IPS-15b (cell line): ENCODE measurements around the gene HEPN1.
A peak's percentile ranks its signal among the peaks of the same experiment; 100 is the strongest.
"Not testable (repeated sequence)": the region's sequence is repeated elsewhere in the genome, so short reads cannot be mapped to it uniquely, and the experiment has no call there.

Experiments used
- H3K27me3 ChIP-seq: one replicate; pipeline ENCODE4 v1.6.1; 2013; ENCODE audit warnings: low read length; ENCODE audit not compliant: control insufficient read depth, insufficient read depth
- H3K36me3 ChIP-seq: one replicate; pipeline ENCODE4 v1.6.1; 2013; ENCODE audit warnings: low read length; ENCODE audit not compliant: control insufficient read depth, insufficient read depth
- H3K4me1 ChIP-seq: one replicate; pipeline ENCODE4 v1.6.1; 2013; ENCODE audit warnings: mild to moderate bottlenecking, low read length; ENCODE audit not compliant: control insufficient read depth, insufficient read depth
- H3K4me3 ChIP-seq: one replicate; pipeline ENCODE4 v1.5.1; 2013; ENCODE audit warnings: low read depth, low read length
- H3K9ac ChIP-seq: one replicate; pipeline ENCODE4 v1.6.1; 2013; ENCODE audit warnings: low read depth, mild to moderate bottlenecking, low read length
- H3K9me3 ChIP-seq: one replicate; pipeline ENCODE4 v1.6.1; 2013; ENCODE audit warnings: mild to moderate bottlenecking, low read length; ENCODE audit not compliant: control insufficient read depth, insufficient read depth

The HEPN1 gene

GRCh38 chr11:124951341-124951740, 32.3 kb downstream of the HEPN1 start:
- Histone ChIP-seq H3K4me1 (no peaks in the 10 kb centered on the region), H3K4me3 (no peak overlapping the region), H3K36me3 (no peaks in the 10 kb centered on the region), H3K9ac (no peak overlapping the region), H3K27me3 (peaks cover 12% of the 10 kb centered on the region), H3K9me3 (no peaks in the 10 kb centered on the region)

- Histone ChIP-seq H3K9ac (peak within 1 kb of the TSS; percentile 67), H3K4me3 (peak within 1 kb of the TSS; percentile 68), H3K36me3 (no peaks in the 10 kb centered on the region), H3K9me3 (no peaks in the 10 kb centered on the region), H3K27me3 (peaks cover 12% of the 10 kb centered on the region), H3K4me1 (no peaks in the 10 kb centered on the region)
Observed at GRCh38 chr11:124953753-124954589, 34.9 kb downstream of the HEPN1 start, which contains the start of gene CCDC15. TSS of gene CCDC15 (plus strand) at chr11:124954202. CDS start at chr11:124954733, 531 bp downstream.

GRCh38 chr11:124954590-124954955, 35.5 kb downstream of the HEPN1 start:
- Histone ChIP-seq H3K9me3 (no peaks in the 10 kb centered on the region), H3K27me3 (peaks cover 12% of the 10 kb centered on the region), H3K4me3 (peak overlapping the region; percentile 68), H3K9ac (peak overlapping the region; percentile 67), H3K36me3 (no peaks in the 10 kb centered on the region), H3K4me1 (no peaks in the 10 kb centered on the region)

- Histone ChIP-seq H3K27me3 (peaks cover 12% of the 10 kb centered on the region), H3K36me3 (no peaks in the 10 kb centered on the region), H3K4me3 (peak overlapping the region; percentile 68), H3K4me1 (no peaks in the 10 kb centered on the region), H3K9me3 (no peaks in the 10 kb centered on the region), H3K9ac (no peak overlapping the region)
Observed at GRCh38 chr11:124955035-124955434, 36.0 kb downstream of the HEPN1 start.

- H3K9me3 ChIP-seq, result no peaks in the 10 kb centered on the region
- H3K27me3 ChIP-seq, result no peaks in the 10 kb centered on the region
- no peak overlapping the region for H3K4me3 ChIP-seq
- no peaks in the 10 kb centered on the region for H3K4me1 ChIP-seq
- H3K36me3 ChIP-seq, result no peaks in the 10 kb centered on the region
- H3K9ac ChIP-seq, result no peak overlapping the region
Observed at GRCh38 chr11:124961972-124962609, 43.0 kb downstream of the HEPN1 start.

- H3K9me3 ChIP-seq, H3K36me3 ChIP-seq, H3K4me1 ChIP-seq, H3K4me3 ChIP-seq, H3K27me3 ChIP-seq, H3K9ac ChIP-seq: not testable (repeated sequence)
Observed at GRCh38 chr11:124968197-124968596, 49.1 kb downstream of the HEPN1 start.
